Progenitor cell of endocrine pancreas (in vitro differentiated cells): ENCODE data around the gene APOBR. TPM values are rescaled to one million over a fixed set of nuclear protein-coding genes. Genes with fewer than 3 reads are reported as not detected.
A peak's percentile ranks its signal among the peaks of the same experiment; 100 is the strongest.

Experiments used
- DNase-seq: peaks from one replicate; pipeline ENCODE4 v3.0.0; 2021; ENCODE audit warnings: low spot score; ENCODE audit not compliant: unreplicated experiment
- H3K27ac Mint-ChIP-seq: 2 replicates; pipeline ENCODE4 v1.8.0; 2021; ENCODE audit warnings: mild to moderate bottlenecking, moderate library complexity, mixed read lengths
- H3K27me3 Mint-ChIP-seq: 2 replicates; pipeline ENCODE4 v1.8.0; 2021; ENCODE audit warnings: mixed read lengths
- H3K36me3 Mint-ChIP-seq: 2 replicates; pipeline ENCODE4 v1.8.0; 2022; ENCODE audit warnings: mixed read lengths; ENCODE audit not compliant: insufficient read depth
- H3K4me1 Mint-ChIP-seq: 2 replicates; pipeline ENCODE4 v1.8.0; 2021; ENCODE audit warnings: low read depth, mixed read lengths
- H3K4me3 Mint-ChIP-seq: 2 replicates; pipeline ENCODE4 v1.8.0; 2021; ENCODE audit warnings: low read depth, mild to moderate bottlenecking, moderate library complexity, mixed read lengths
- H3K9me3 Mint-ChIP-seq: 2 replicates; pipeline ENCODE4 v1.8.0; 2021; ENCODE audit warnings: low read depth, mixed read lengths
- CTCF ChIP-seq: fragments of 200-600 bp; sonication (generic); IDR thresholded peaks from one replicate; pipeline ENCODE4 v1.5.0; 2021; ENCODE audit warnings: antibody characterized with exemption, mild to moderate bottlenecking; ENCODE audit not compliant: unreplicated experiment
- total RNA-seq: library from RNA; stranded (reverse); gene quantifications from 2 replicates; pipeline ENCODE4 v1.2.1, GENCODE V29; 2021

Gene APOBR
- total RNA-seq, 1 donor from 2014 or later, result 0.22 TPM

GRCh38 chr16:28527985-28528384 is 33.5 kb downstream of the APOBR start:
- Mint-ChIP-seq H3K36me3 (no peaks in the 10 kb centered on the region), H3K27me3 (no peaks in the 10 kb centered on the region), H3K4me1 (peaks cover 18% of the 10 kb centered on the region), H3K4me3 (no peak overlapping the region), H3K27ac (peak overlapping the region; percentile 67), H3K9me3 (peaks cover 14% of the 10 kb centered on the region)
- no peak for TF ChIP-seq CTCF
- no peak for DNase-seq

GRCh38 chr16:28528463-28528867 is 34.0 kb downstream of the APOBR start:
- Mint-ChIP-seq H3K27me3 (no peaks in the 10 kb centered on the region), H3K9me3 (peaks cover 14% of the 10 kb centered on the region), H3K27ac (peak overlapping the region; percentile 51), H3K4me1 (peaks cover 20% of the 10 kb centered on the region), H3K36me3 (no peaks in the 10 kb centered on the region), H3K4me3 (no peak overlapping the region)
- TF ChIP-seq CTCF, result no peak
- no peak for DNase-seq

GRCh38 chr16:28529124-28529523 is 34.7 kb downstream of the APOBR start:
- DNase-seq, result no peak
- Mint-ChIP-seq H3K4me3 (no peak overlapping the region), H3K27ac (peak overlapping the region; percentile 51), H3K36me3 (no peaks in the 10 kb centered on the region), H3K27me3 (no peaks in the 10 kb centered on the region), H3K9me3 (peaks cover 14% of the 10 kb centered on the region), H3K4me1 (peaks cover 20% of the 10 kb centered on the region)
- TF ChIP-seq CTCF, result no peak

GRCh38 chr16:28531777-28532744 is 37.6 kb downstream of the APOBR start:
- H3K27ac Mint-ChIP-seq, result no peak overlapping the region

More at GRCh38 chr16:28531777-28532744, 37.6 kb downstream of the APOBR start:
- DNase-seq, result no peak
- no peak for TF ChIP-seq CTCF
- Mint-ChIP-seq H3K36me3 (no peaks in the 10 kb centered on the region), H3K9me3 (no peaks in the 10 kb centered on the region), H3K4me1 (peaks cover 20% of the 10 kb centered on the region), H3K4me3 (no peak overlapping the region), H3K27me3 (no peaks in the 10 kb centered on the region)
